H9 (cell line): Measurements from ENCODE around the gene STOX2. TPM values are rescaled to one million over a fixed set of nuclear protein-coding genes. Genes with fewer than 3 reads are reported as not detected.

Source experiments
- DNase-seq: peaks from one replicate; pipeline ENCODE4 v3.0.0-alpha.2; 2017
- H2AFZ ChIP-seq: one replicate; pipeline ENCODE4 v1.6.1; 2013; ENCODE audit warnings: mild to moderate bottlenecking, low read length, control low read depth, moderate library complexity
- H2AK5ac ChIP-seq: 2 replicates; pipeline ENCODE4 v1.6.1; 2013; ENCODE audit warnings: low read length, control low read depth, mixed read lengths; ENCODE audit not compliant: insufficient read length
- H2BK120ac ChIP-seq: one replicate; pipeline ENCODE4 v1.6.1; 2013; ENCODE audit warnings: low read depth, mild to moderate bottlenecking, low read length, control low read depth, inconsistent platforms; ENCODE audit not compliant: poor library complexity, severe bottlenecking
- H2BK12ac ChIP-seq: 2 replicates; pipeline ENCODE4 v1.6.1; 2013; ENCODE audit warnings: low read length, control low read depth, mixed read lengths, low read depth; ENCODE audit not compliant: insufficient read length
- H2BK15ac ChIP-seq: 2 replicates; pipeline ENCODE4 v1.6.1; 2013; ENCODE audit warnings: low read depth, low read length, control low read depth
- H2BK20ac ChIP-seq: one replicate; pipeline ENCODE4 v1.6.1; 2013; ENCODE audit warnings: low read depth, mild to moderate bottlenecking, low read length, control low read depth, inconsistent platforms; ENCODE audit not compliant: poor library complexity, severe bottlenecking
- H2BK5ac ChIP-seq: 2 replicates; pipeline ENCODE4 v1.6.1; 2013; ENCODE audit warnings: low read length, control low read depth, mixed read lengths; ENCODE audit not compliant: insufficient read length
- H3K14ac ChIP-seq: 2 replicates; pipeline ENCODE4 v1.6.1; 2013; ENCODE audit warnings: low read length, control low read depth; ENCODE audit not compliant: insufficient read depth
- H3K18ac ChIP-seq: 2 replicates; pipeline ENCODE4 v1.6.1; 2013; ENCODE audit warnings: low read depth, mild to moderate bottlenecking, mixed read lengths, low read length, control low read depth; ENCODE audit not compliant: insufficient read length
- H3K23ac ChIP-seq: 2 replicates; pipeline ENCODE4 v1.6.1; 2013; ENCODE audit warnings: low read length, control low read depth, mixed read lengths, low read depth; ENCODE audit not compliant: insufficient read length
- H3K23me2 ChIP-seq: 2 replicates; pipeline ENCODE4 v1.6.1; 2013; ENCODE audit warnings: low read depth, mild to moderate bottlenecking, mixed read lengths, low read length, control low read depth; ENCODE audit not compliant: insufficient read length, poor library complexity, severe bottlenecking
- H3K27ac ChIP-seq: 2 replicates; pipeline ENCODE4 v1.5.1; 2013; ENCODE audit warnings: low read length, control low read depth, mixed read lengths, low read depth; ENCODE audit not compliant: insufficient read length
- H3K27me3 ChIP-seq: 2 replicates; pipeline ENCODE4 v1.6.1; 2013; ENCODE audit warnings: low read length, control low read depth, inconsistent platforms; ENCODE audit not compliant: insufficient read depth
- H3K4ac ChIP-seq: 2 replicates; pipeline ENCODE4 v1.6.1; 2013; ENCODE audit warnings: low read depth, mild to moderate bottlenecking, control low read depth, inconsistent platforms, low read length, moderate library complexity
- H3K4me1 ChIP-seq: 2 replicates; pipeline ENCODE4 v1.6.1; 2013; ENCODE audit warnings: low read length, control low read depth, inconsistent platforms; ENCODE audit not compliant: insufficient read depth
- H3K4me2 ChIP-seq: 2 replicates; pipeline ENCODE4 v1.6.1; 2013; ENCODE audit warnings: low read length, control low read depth, mixed read lengths; ENCODE audit not compliant: insufficient read length, insufficient read depth
- H3K56ac ChIP-seq: 2 replicates; pipeline ENCODE4 v1.6.1; 2013; ENCODE audit warnings: low read depth, mild to moderate bottlenecking, mixed read lengths, low read length, control low read depth; ENCODE audit not compliant: insufficient read length
- H3K79me1 ChIP-seq: 2 replicates; pipeline ENCODE4 v1.6.1; 2013; ENCODE audit warnings: low read depth, mild to moderate bottlenecking, moderate library complexity, low read length, control low read depth, inconsistent platforms; ENCODE audit not compliant: insufficient read depth, poor library complexity, severe bottlenecking
- H3K79me2 ChIP-seq: 2 replicates; pipeline ENCODE4 v1.6.1; 2013; ENCODE audit warnings: low read length, control low read depth, inconsistent platforms; ENCODE audit not compliant: insufficient read depth
- H3K9ac ChIP-seq: 2 replicates; pipeline ENCODE4 v1.6.1; 2013; ENCODE audit warnings: low read length, control low read depth, mixed read lengths; ENCODE audit not compliant: insufficient read length; ENCODE audit errors: extremely low read depth
- H3K9me3 ChIP-seq: one replicate; pipeline ENCODE4 v1.6.1; 2013; ENCODE audit warnings: low read depth, low read length, inconsistent platforms; ENCODE audit not compliant: control insufficient read depth
- H3T11ph ChIP-seq: one replicate; pipeline ENCODE4 v1.6.1; 2013; ENCODE audit warnings: mild to moderate bottlenecking, low read length, control low read depth, inconsistent platforms
- H4K20me1 ChIP-seq: one replicate; pipeline ENCODE4 v1.6.1; 2013; ENCODE audit not compliant: control insufficient read depth, insufficient read length, insufficient read depth
- H4K5ac ChIP-seq: 2 replicates; pipeline ENCODE4 v1.6.1; 2013; ENCODE audit warnings: low read depth, mild to moderate bottlenecking, mixed read lengths, low read length, control low read depth; ENCODE audit not compliant: insufficient read length
- H4K8ac ChIP-seq: replicated peaks from 2 replicates; pipeline ENCODE4 v1.6.1; 2013; ENCODE audit warnings: low read length, control low read depth, mixed read lengths, low read depth; ENCODE audit not compliant: insufficient read length
- H4K91ac ChIP-seq: 2 replicates; pipeline ENCODE4 v1.6.1; 2013; ENCODE audit warnings: low read depth, mild to moderate bottlenecking, moderate library complexity, mixed read lengths, low read length, control low read depth; ENCODE audit not compliant: insufficient read length
- H3K27ac Mint-ChIP-seq, 3 experiments: 2 replicates in 2 of 3; 3 replicates in 1 of 3; pipeline ENCODE4 v1.8.0; 2020 to 2021; ENCODE audit warnings: mixed read lengths in 3 of 3, mild to moderate bottlenecking in 1 of 3, moderate library complexity in 1 of 3
- H3K27me3 Mint-ChIP-seq: 2 replicates; pipeline ENCODE4 v1.8.0; 2021; ENCODE audit warnings: low read depth, mild to moderate bottlenecking, moderate library complexity, mixed read lengths
- H3K36me3 Mint-ChIP-seq, 3 experiments: 2 replicates in 2 of 3; 3 replicates in 1 of 3; pipeline ENCODE4 v1.8.0; 2020 to 2021; ENCODE audit warnings: low read depth in 3 of 3, mixed read lengths in 3 of 3; ENCODE audit not compliant: insufficient read depth in 1 of 3
- H3K4me1 Mint-ChIP-seq, 2 experiments: 2 replicates each; pipeline ENCODE4 v1.8.0; 2020; ENCODE audit warnings: mixed read lengths in 2 of 2
- H3K4me3 Mint-ChIP-seq, 2 experiments: 2 replicates in 1 of 2; 3 replicates in 1 of 2; pipeline ENCODE4 v1.8.0; 2020 to 2021; ENCODE audit warnings: mild to moderate bottlenecking in 2 of 2, mixed read lengths in 2 of 2, moderate library complexity in 1 of 2
- H3K9me3 Mint-ChIP-seq, 2 experiments: 2 replicates in 1 of 2; 3 replicates in 1 of 2; pipeline ENCODE4 v1.8.0; 2020; ENCODE audit warnings: mild to moderate bottlenecking in 2 of 2, mixed read lengths in 2 of 2, moderate library complexity in 1 of 2
- WGBS: extraction: QIAGEN DNeasy Blood & Tissue Kit; methylation state at CpG from one replicate; pipeline ENCODE4 v1.1.7; 2013; ENCODE audit warnings: missing lambda C conversion rate, low lambda C conversion rate, mixed read lengths; ENCODE audit not compliant: insufficient read length; ENCODE audit errors: extremely low coverage; 5-methylcytosine and 5-hydroxymethylcytosine counted together
- total RNA-seq: library from RNA; stranded (reverse); gene quantifications from 2 replicates; pipeline ENCODE4 v1.2.1, GENCODE V29; 2021
- TF ChIP-seq, protein P1 (sequence below): fragments of 200-600 bp; sonication (generic); conservative IDR thresholded peaks from 3 replicates; pipeline ENCODE4 v1.8.0; 2021; ENCODE audit warnings: antibody characterized with exemption, mild to moderate bottlenecking

Gene STOX2
- total RNA-seq, 1 experiment from 2014 or later, result 28.2 TPM

DNA sequence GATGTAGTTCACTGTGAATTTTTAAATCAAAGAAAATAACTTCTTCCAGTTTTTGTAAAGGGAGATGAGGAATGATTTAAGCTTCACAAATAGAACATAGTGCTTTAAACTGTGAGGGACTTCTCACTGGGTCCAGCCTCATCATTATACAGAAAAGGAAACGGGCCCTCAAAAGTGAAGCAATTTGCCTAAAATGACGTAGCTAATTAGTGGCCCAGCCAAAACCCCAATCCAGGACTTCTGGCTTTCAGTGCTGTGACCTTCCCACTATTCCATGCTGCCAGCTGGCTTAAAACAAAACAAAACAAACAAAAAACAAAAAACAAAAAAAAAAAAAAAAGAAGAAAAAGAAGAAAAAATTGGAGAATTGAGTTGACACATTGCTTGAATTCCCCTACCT lies 45.0 kb upstream of the STOX2 start:
- no peak overlapping the region for H4K8ac ChIP-seq
- no peak overlapping the region for H3K56ac ChIP-seq
- Mint-ChIP-seq H3K4me1 (peaks cover 21 to 27% of the 10 kb centered on the region in 2 experiments), H3K4me3 (no peak overlapping the region), H3K9me3 (peaks cover 0 to 4% of the 10 kb centered on the region in 2 experiments; a peak in 2 of 5 replicates), H3K27me3 (peaks cover 18% of the 10 kb centered on the region), H3K36me3 (peaks cover 0 to 3% (median 0%) of the 10 kb centered on the region in 3 experiments; a peak in 2 of 7 replicates), H3K27ac (no peak overlapping the region)
- H3K4ac ChIP-seq, result no peak overlapping the region
- TF ChIP-seq, protein P1, sequence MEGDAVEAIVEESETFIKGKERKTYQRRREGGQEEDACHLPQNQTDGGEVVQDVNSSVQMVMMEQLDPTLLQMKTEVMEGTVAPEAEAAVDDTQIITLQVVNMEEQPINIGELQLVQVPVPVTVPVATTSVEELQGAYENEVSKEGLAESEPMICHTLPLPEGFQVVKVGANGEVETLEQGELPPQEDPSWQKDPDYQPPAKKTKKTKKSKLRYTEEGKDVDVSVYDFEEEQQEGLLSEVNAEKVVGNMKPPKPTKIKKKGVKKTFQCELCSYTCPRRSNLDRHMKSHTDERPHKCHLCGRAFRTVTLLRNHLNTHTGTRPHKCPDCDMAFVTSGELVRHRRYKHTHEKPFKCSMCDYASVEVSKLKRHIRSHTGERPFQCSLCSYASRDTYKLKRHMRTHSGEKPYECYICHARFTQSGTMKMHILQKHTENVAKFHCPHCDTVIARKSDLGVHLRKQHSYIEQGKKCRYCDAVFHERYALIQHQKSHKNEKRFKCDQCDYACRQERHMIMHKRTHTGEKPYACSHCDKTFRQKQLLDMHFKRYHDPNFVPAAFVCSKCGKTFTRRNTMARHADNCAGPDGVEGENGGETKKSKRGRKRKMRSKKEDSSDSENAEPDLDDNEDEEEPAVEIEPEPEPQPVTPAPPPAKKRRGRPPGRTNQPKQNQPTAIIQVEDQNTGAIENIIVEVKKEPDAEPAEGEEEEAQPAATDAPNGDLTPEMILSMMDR, result no peak
- H4K91ac ChIP-seq, result no peak overlapping the region
- no peak overlapping the region for H2AK5ac ChIP-seq
- H4K20me1 ChIP-seq, result no peaks in the 10 kb centered on the region
- no peak overlapping the region for H2AFZ ChIP-seq
- no peaks in the 10 kb centered on the region for H3K4me1 ChIP-seq
- no peaks in the 10 kb centered on the region for H3K79me2 ChIP-seq
- H3K27me3 ChIP-seq, result no peaks in the 10 kb centered on the region
- no peaks in the 10 kb centered on the region for H3K79me1 ChIP-seq
- WGBS, result no CpG with 5 or more reads among the region's 2 CpGs
- no peaks in the 10 kb centered on the region for H3K23me2 ChIP-seq
- no peak overlapping the region for H3K9ac ChIP-seq
- no peak overlapping the region for H4K5ac ChIP-seq
- no peak overlapping the region for H3K4me2 ChIP-seq
- no peak overlapping the region for H2BK12ac ChIP-seq
- H2BK5ac ChIP-seq, result no peak overlapping the region
- H2BK120ac ChIP-seq, result no peak overlapping the region
- H3K18ac ChIP-seq, result no peak overlapping the region
- H3K27ac ChIP-seq, result no peak overlapping the region
- H3K9me3 ChIP-seq, result no peaks in the 10 kb centered on the region
- H3K23ac ChIP-seq, result no peak overlapping the region
- no peak overlapping the region for H2BK15ac ChIP-seq
- H3K14ac ChIP-seq, result no peak overlapping the region
- no peak overlapping the region for H2BK20ac ChIP-seq
- DNase-seq, result no peak
- no peak overlapping the region for H3T11ph ChIP-seq
